ENCODE results near the gene AVPR1A.

- no peak for TF ChIP-seq EZH2 (IDR thresholded peaks at IDR 0.05; ENCODE audit: insufficient read depth, poor library complexity, severe bottlenecking)
- TF ChIP-seq EZH2phosphoT487 (IDR thresholded peaks at IDR 0.05; ENCODE audit: insufficient read depth, low read depth) = no peak
Observed at GRCh38 chr12:63196168-63196567, 45.2 kb upstream of the AVPR1A start.
